ENCODE measurements around the gene LRRC37A3. TPM values are rescaled to one million over a fixed set of nuclear protein-coding genes. Genes with fewer than 3 reads are reported as not detected.
"Not testable (repeated sequence)": the region's sequence is repeated elsewhere in the genome, so short reads cannot be mapped to it uniquely, and the experiment has no call there.

The LRRC37A3 gene
- total RNA-seq = 10 to 100 TPM in 1 of 2 donors, 1 to 10 TPM in 1; 7.2 to 16.4 TPM

DNA sequence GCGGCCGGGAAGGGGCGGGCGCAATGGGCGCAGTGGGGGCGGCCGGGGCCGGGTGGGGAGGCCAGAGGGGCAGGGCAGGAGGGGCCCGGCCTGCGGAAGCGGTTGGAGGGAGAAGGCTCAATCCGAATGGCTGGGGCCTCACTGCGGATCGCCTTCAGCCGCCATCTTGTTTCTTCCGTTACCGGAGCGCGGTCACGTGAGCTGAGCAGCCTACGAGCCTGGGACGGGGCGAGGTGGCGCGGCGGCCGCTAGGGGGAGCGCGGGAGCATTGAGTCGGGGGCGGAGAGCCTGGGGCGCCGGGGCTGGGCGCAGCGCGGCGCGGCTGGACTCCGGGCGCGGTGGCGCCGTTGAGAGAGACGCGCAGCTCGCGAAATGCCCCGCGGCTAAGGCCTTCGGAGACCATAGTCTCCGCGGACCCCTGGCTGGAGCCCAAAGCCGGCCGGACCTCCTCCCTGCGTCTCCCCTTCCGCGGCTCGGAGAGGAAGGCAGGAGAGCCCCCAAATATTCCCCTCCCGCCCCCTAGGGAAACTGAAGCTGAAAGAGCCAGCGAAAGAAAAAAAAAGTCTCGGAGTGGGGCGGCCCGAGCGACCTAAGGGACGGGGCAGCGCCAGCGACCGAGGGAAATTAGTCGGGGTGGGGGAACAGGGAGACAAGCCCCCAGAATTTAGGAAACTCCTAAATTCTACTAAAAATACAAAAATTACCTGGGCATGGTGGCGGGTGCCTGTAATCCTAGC lies at the start of gene LRRC37A3:
TSS of gene LRRC37A3 (minus strand) at position 190 of the 737 bp plus-strand sequence. CDS start 22,221 bp downstream, outside the sequence.
- DNase-seq (ENCODE audit: low spot score in 2 of 2) (peak; percentile 99 to 100), ATAC-seq (peak; percentile 98)
- H3K27ac Mint-ChIP-seq = peak within 1 kb of the TSS; percentile 72 to 89
- H3K36me3 Mint-ChIP-seq, H3K9me3 Mint-ChIP-seq: not testable (repeated sequence)

- not testable (repeated sequence) for H3K36me3 Mint-ChIP-seq, H3K27ac Mint-ChIP-seq, H3K9me3 Mint-ChIP-seq
- DNase-seq (ENCODE audit: low spot score in 2 of 2) (peak; percentile 69 to 85), ATAC-seq (peak; percentile 80 to 93)
These were observed 46.6 kb upstream of the LRRC37A3 start for GRCh38 chr17:64965873-64966287.

DNA sequence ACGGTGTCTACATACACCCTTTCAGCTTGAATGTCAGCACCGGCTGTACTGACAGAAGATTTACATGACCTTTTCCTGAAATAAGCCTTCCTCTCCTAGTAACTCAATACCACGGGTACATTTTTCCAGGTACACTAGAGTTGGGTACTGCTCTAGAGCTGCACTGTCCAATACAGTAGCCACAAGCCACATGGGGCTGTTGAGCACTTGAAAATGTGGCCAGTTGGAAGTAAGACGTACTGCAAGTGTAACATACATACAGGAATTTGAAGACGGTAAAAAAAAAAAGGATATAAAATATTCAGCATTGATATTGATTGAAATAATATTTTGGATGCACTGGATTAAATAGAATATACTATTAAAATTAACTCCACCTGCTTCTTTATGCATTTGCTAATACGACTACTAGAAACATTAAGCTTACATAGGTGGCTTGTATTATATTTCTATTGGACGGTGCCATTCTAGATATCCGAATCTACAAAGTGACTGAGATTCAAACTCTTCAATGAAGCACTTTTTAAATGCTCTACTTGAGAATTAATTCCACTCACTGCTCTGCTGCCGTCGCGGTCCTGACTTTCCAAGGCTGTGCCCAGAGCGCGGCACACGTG lies 46.1 kb upstream of the LRRC37A3 start:
- not testable (repeated sequence) for DNase-seq (ENCODE audit: low spot score in 2 of 2); H3K27ac Mint-ChIP-seq; ATAC-seq; H3K36me3 Mint-ChIP-seq; H3K9me3 Mint-ChIP-seq

GRCh38 chr17:64964796-64965195 lies 45.5 kb upstream of the LRRC37A3 start:
- no peak for ATAC-seq
- no peaks in the 10 kb centered on the region for H3K36me3 Mint-ChIP-seq
- H3K27ac Mint-ChIP-seq = no peak overlapping the region
- H3K9me3 Mint-ChIP-seq = no peaks in the 10 kb centered on the region
- DNase-seq (ENCODE audit: low spot score in 2 of 2) = no peak

DNA sequence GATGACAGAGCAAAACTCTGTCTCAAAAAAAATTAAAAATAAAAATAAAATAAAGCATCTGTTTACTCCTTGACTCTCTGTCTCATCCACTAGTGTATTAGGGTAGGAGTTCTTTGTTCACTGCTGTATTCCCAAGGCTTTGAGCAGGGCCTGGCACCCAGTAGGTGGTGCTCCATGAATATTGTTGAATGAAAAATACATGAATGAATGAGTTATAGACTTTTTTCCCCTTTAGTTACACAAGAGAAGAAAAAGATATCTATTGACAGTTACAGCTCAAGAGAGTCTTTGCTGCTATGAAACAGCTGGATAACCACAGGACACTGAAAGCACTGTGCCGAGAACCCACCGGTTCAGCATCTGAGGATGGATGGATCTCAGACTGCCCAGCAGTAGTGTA lies 44.5 kb upstream of the LRRC37A3 start:
- H3K9me3 Mint-ChIP-seq; DNase-seq (ENCODE audit: low spot score in 2 of 2); ATAC-seq; H3K27ac Mint-ChIP-seq; H3K36me3 Mint-ChIP-seq: not testable (repeated sequence)

DNA sequence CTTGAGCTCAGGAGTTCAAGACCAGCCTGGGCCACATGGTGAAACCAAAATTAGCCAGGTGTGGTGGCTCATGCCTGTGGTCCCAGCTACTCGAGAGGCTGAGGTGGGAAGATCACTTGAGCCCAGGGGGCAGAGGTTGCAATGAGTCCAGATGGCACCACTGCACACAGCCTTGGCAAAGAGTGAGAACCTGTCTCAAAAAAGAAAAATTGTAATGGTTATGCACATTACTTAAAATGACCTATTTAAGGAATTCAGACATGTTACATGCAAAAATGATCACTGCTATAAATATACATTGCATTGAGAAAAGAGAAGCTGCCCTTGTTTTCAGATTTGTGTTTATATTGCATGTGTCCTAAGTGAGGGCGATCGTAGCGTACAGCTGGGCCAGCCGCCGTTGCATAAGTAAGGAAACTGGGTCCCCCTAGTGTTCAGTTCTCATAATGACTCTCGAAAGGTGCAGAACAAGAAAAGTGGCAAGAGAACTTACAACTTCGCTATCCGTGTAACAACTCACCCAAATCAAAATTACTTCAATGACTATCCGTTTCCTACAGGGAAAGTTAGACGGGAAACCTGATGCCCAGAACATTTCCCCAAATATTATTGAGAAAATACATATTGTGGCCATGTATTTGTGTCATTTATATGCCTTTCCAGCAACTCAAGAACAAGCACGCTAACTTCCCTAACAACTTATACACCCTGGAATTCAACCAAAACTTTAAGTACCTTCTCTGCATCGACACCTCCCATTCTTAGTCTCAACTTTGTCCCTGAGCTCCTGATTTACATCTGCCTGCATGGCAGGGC lies 42.5 kb upstream of the LRRC37A3 start:
- H3K36me3 Mint-ChIP-seq, H3K27ac Mint-ChIP-seq, H3K9me3 Mint-ChIP-seq: not testable (repeated sequence)
- DNase-seq (ENCODE audit: low spot score in 2 of 2) (peak in 1 of 2 donors; percentile 81), ATAC-seq (peak; percentile 30 to 55)

GRCh38 chr17:64951877-64952276 lies 32.6 kb upstream of the LRRC37A3 start:
- Mint-ChIP-seq H3K27ac (no peak overlapping the region), H3K36me3 (no peaks in the 10 kb centered on the region), H3K9me3 (no peaks in the 10 kb centered on the region)
- ATAC-seq (no peak), DNase-seq (ENCODE audit: low spot score in 2 of 2) (no peak)

GRCh38 chr17:64950871-64951270 lies 31.6 kb upstream of the LRRC37A3 start:
- Mint-ChIP-seq H3K9me3 (no peaks in the 10 kb centered on the region), H3K36me3 (no peaks in the 10 kb centered on the region), H3K27ac (no peak overlapping the region)
- no peak for DNase-seq (ENCODE audit: low spot score in 2 of 2)
- ATAC-seq = no peak

DNA sequence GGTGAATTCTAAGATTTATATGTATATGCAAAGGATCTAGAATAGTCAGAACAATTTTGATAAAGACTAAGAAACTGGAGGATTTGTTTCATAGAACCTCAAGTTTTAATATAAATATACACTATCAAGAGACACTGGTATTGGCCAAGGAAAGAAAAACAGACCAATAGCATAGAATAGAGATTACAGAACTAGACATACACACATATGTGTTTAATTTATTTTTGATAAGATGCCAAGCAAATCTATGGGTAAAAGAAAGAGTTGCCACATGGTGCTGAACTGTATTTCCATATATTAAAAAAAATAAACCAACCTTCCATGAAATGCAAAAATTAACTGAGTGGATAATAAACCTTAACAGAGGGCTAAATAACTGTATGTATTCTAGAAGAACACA lies 27.9 kb upstream of the LRRC37A3 start:
- DNase-seq (ENCODE audit: low spot score in 2 of 2) (no peak), ATAC-seq (no peak)
- no peaks in the 10 kb centered on the region for H3K36me3 Mint-ChIP-seq
- no peak overlapping the region for H3K27ac Mint-ChIP-seq
- H3K9me3 Mint-ChIP-seq = no peaks in the 10 kb centered on the region

GRCh38 chr17:64941761-64942160 lies 22.5 kb upstream of the LRRC37A3 start:
- DNase-seq (ENCODE audit: low spot score in 2 of 2) (no peak), ATAC-seq (no peak)
- Mint-ChIP-seq H3K9me3 (no peaks in the 10 kb centered on the region), H3K36me3 (no peaks in the 10 kb centered on the region), H3K27ac (no peak overlapping the region)

GRCh38 chr17:64941045-64941444 lies 21.8 kb upstream of the LRRC37A3 start:
- H3K9me3 Mint-ChIP-seq = no peaks in the 10 kb centered on the region
- no peak for DNase-seq (ENCODE audit: low spot score in 2 of 2)
- H3K36me3 Mint-ChIP-seq = no peaks in the 10 kb centered on the region

GRCh38 chr17:64940055-64940454 lies 20.8 kb upstream of the LRRC37A3 start:
- no peak for DNase-seq (ENCODE audit: low spot score in 2 of 2)
- Mint-ChIP-seq H3K9me3 (no peaks in the 10 kb centered on the region), H3K27ac (no peak overlapping the region), H3K36me3 (no peaks in the 10 kb centered on the region)
- no peak for ATAC-seq

More at GRCh38 chr17:64941045-64941444, 21.8 kb upstream of the LRRC37A3 start:
- H3K27ac Mint-ChIP-seq = no peak overlapping the region
- no peak for ATAC-seq

GRCh38 chr17:64938925-64939474 lies 19.7 kb upstream of the LRRC37A3 start:
- peak overlapping the region; percentile 50 to 69 for H3K27ac Mint-ChIP-seq
- DNase-seq (ENCODE audit: low spot score in 2 of 2) (peak in 1 of 2 donors; percentile 59), ATAC-seq (peak; percentile 81 to 91)

DNA sequence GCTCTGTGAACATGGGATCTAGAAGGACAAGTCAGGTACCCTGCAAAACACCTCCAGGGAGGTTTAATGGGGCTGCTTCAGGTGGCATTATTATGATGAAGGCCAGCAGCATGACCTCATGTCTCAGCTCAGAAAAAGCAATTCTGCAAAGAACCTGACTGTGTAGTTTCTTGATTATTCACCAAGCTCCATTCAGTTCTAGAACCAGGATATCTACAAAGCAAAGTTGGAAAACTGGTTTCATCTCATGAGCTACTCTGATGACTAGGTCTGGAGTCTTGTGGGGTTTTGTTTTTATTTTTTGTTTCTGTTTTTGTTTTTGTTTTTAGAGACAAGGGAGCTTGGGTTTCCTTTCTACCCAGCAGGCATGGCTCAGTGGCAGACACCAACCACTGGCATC lies 19.0 kb upstream of the LRRC37A3 start:
- Mint-ChIP-seq H3K9me3 (no peaks in the 10 kb centered on the region), H3K36me3 (no peaks in the 10 kb centered on the region), H3K27ac (no peak overlapping the region)
- no peak for DNase-seq (ENCODE audit: low spot score in 2 of 2)
- peak in 1 of 2 donors; percentile 18 for ATAC-seq

More at GRCh38 chr17:64938925-64939474, 19.7 kb upstream of the LRRC37A3 start:
- no peaks in the 10 kb centered on the region for H3K9me3 Mint-ChIP-seq
- H3K36me3 Mint-ChIP-seq = no peaks in the 10 kb centered on the region

DNA sequence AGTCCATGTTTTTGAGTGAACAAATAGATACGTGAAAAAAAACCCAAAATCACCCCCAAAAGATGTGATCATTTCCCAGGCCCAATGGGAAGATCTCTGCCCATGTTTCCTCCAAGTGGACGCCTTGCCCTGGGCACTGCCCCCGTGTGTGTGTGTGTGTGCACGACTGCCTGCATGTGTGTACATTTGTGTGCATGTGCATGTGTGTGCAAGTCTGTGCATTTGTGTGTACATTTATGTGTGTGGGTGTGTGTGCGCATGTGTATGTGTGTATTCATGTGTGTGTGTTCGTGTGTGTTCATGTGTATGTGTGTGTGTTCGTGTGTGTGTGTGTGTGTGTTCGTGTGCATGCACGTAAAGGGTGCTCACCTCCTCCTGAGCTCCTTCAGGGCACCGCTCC lies 16.8 kb upstream of the LRRC37A3 start:
- Mint-ChIP-seq H3K9me3 (no peaks in the 10 kb centered on the region), H3K36me3 (no peaks in the 10 kb centered on the region), H3K27ac (no peak overlapping the region)
- DNase-seq (ENCODE audit: low spot score in 2 of 2) (no peak), ATAC-seq (no peak)

- H3K9me3 Mint-ChIP-seq = not testable (repeated sequence)
These were observed 15.1 kb upstream of the LRRC37A3 start for GRCh38 chr17:64934284-64934778.

GRCh38 chr17:64932850-64933249 lies 13.6 kb upstream of the LRRC37A3 start:
- not testable (repeated sequence) for H3K36me3 Mint-ChIP-seq; ATAC-seq; H3K9me3 Mint-ChIP-seq; DNase-seq (ENCODE audit: low spot score in 2 of 2); H3K27ac Mint-ChIP-seq

More at GRCh38 chr17:64934284-64934778, 15.1 kb upstream of the LRRC37A3 start:
- not testable (repeated sequence) for H3K27ac Mint-ChIP-seq; ATAC-seq; DNase-seq (ENCODE audit: low spot score in 2 of 2); H3K36me3 Mint-ChIP-seq
